ENCODE measurements around the gene SPACA9.
A peak's percentile ranks its signal among the peaks of the same experiment; 100 is the strongest.

Gene SPACA9

DNA sequence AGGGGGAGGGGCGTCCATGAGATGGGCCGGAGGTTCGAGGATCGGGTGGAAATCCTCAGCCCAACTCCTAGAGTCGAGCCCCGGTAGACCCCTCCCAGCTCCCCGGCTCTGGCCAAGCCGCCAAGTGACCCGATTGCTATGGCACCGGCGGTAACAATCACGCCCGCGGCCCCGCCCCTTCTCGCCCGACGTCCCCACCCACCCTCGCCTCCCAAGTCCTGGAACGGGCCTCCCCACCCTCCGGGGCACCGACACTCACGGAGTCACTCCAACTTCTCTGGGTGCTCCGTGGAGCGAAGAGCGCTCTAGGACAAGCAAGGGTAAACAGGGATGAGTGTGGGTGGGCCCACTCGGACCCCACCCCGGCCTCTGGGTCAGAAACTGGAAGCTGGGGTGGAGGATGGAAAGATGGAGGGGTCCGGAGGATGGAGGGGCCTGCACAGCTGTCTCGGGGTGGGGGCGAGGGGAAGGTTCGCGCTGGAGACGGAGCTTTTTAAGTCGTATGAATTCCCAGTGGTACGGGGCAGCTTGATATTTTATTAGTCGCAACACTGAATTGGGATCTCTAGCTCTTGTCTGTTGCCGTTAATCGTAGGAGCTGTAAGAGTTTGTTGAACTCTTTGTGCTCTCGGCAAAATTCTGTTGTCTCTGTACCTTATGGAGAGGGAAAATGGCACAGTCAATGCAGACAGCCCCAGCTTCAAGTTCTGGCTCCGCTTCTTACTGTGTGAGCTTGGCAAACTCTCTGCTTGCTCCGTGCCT lies at the start of gene SPACA9:
Gene SPACA9, plus strand, starts transcription at position 204 of the 762 bp plus-strand sequence. CDS start 5,050 bp downstream, outside the sequence.
- peak; percentile 23 for DNase-seq (ENCODE audit: low read depth)

DNA sequence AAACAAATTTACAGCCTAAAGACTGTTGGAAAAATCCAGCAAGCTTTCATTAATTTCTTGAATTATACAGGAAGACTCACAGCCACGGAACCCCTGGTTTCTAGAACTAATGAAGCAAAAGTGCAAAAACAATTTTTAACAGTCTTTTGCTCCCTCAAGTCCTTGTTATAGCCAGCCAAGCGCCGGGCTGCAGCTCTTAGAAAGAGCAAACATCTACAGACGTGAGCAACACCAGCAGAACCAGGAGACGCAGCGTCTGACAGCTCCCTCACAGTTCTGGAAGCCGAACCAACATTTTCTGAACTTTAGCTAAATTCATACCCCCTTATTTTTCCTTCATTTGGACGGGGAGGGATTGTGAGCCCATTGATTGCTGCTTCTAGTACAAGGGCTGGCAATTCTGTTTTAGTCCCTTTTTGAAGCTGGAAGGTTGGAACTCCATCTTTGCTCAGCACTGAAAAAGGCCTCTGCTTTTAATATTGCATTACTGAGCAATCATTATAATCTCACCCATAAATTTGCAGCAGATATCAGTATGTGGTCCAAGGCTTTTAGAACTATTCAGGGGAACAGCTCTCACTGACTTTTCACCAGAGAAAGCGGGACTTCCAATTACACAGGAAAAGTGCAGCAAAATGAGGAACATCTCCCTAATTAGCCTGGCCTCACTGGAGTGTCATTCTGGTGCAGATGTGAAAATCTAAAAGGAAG lies 46.4 kb upstream of the SPACA9 start:
- DNase-seq (ENCODE audit: low read depth) = no peak

GRCh38 chr9:132833550-132834121 lies 45.1 kb upstream of the SPACA9 start:
- no peak for DNase-seq (ENCODE audit: low read depth)

GRCh38 chr9:132834343-132834742 lies 44.4 kb upstream of the SPACA9 start:
- no peak for DNase-seq (ENCODE audit: low read depth)

DNA sequence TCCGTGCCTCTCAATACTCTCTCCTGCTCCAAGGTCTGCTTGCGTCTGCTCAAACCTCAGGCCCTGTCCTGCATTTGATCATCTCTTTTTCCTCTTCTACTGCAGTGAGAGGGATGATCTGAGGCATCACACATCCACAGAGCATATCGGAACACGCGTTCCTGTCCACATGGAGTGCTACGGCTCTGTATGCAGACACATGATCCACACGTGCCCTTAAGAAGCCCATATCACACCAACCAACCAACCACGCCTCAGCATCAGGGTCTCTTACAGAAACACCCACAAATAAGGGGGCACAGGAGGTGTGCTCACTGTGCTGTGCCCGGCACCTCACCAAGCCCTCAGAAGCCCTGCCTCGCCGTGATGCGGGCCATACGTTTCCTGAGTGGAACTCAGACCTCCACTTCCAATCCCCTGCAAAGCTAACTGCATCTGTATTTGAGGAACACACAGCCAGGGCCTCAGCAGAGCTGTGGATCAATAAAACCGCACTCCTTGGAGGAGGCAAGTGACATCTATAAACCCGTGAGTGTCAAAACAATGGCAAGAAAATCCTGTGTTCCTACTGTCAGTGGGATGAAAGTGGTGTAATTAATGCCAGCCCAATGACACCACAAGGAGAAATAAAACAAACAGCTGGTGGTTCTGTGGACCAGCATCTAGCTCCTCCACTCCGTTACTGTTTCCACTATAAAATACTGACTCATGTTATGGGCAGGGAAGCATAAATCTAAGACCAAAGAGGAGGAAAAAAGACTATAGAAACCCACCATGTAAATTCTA lies 41.0 kb upstream of the SPACA9 start:
- DNase-seq (ENCODE audit: low read depth) = no peak

GRCh38 chr9:132838291-132838690 lies 40.4 kb upstream of the SPACA9 start:
- no peak for DNase-seq (ENCODE audit: low read depth)

GRCh38 chr9:132840980-132841379 lies 37.7 kb upstream of the SPACA9 start:
- no peak for DNase-seq (ENCODE audit: low read depth)

GRCh38 chr9:132842124-132843044 lies 36.3 kb upstream of the SPACA9 start:
- no peak for DNase-seq (ENCODE audit: low read depth)

GRCh38 chr9:132846109-132846917 lies 32.4 kb upstream of the SPACA9 start:
- DNase-seq (ENCODE audit: low read depth) = no peak

DNA sequence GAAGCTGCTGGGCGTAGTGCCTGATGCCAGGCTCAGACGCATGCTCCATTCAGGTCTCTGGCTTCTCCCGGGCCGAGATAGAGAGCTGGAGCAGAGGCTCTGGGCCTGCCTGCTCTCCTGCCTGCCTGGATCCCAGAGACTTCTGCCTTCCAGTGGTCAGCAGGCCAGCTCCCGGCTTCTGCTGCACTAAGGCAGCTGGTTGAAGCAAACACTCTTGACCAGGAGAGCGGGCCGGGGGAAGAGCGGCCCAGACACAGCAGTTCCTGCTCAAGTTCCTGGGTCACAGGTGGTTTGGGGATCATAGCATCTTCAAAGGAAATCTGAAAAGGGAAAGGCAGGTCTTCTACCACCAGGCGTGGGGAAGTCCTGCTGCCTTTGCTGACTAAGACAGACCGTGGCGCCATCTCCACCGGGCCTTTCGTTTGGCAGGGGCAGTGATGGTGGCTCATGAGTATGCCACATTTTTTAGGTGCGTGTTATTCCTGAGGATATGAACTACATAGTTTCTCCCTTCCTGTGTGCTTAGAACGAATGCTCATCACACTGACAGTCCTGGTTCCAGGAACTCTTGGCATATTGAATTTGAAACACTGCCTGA lies 31.7 kb upstream of the SPACA9 start:
- no peak for DNase-seq (ENCODE audit: low read depth)

DNA sequence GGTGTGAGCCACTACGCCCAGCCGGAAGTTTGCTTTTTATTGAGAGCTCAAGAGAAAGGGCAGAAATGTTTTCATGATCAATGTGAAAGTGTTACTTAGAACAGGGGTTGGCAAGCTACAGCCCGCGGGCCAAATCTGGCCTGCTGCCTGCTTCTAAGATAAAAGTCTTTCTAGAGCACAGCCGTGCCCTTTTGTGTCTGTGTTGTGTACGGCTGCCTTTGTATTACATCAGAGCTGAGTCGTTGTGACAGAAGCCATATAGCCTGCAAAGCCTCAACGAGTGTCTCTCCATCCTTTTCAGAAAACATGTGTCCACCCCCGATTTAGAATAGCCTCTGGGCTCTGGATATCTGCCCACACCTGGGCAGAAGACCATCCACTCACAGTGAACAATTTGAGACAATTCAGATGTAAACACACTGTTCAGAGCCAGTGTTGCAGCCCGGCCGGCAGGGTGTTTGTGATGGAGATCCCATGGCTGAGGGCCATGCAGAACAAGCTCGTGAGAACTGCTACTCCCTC lies 29.5 kb upstream of the SPACA9 start:
- DNase-seq (ENCODE audit: low read depth) = no peak

GRCh38 chr9:132853482-132853881 lies 25.2 kb upstream of the SPACA9 start:
- DNase-seq (ENCODE audit: low read depth) = no peak

DNA sequence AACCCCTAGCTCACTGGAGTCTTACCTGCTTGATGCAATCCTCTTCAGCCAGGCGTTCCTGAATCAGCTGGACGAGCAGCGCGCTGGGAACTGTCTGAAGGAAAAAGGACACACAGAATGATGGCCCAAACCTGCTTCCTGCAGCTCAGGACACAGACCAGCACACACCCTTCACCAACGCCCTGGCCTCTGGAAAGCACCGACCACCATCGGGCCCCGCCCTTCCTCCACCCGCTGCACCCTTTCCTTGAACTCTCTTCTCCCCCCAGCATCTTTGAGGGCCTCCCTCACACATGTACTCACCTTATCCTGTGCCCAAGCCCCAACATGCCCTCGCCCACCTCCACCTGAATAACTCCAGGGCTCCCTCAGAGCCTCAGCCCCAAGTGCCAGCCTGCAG lies 23.9 kb upstream of the SPACA9 start:
- no peak for DNase-seq (ENCODE audit: low read depth)

- DNase-seq (ENCODE audit: low read depth) = no peak
These were observed 22.8 kb upstream of the SPACA9 start for GRCh38 chr9:132855904-132856303.

- DNase-seq (ENCODE audit: low read depth) = no peak
These were observed 21.7 kb upstream of the SPACA9 start for GRCh38 chr9:132857031-132857430.

DNA sequence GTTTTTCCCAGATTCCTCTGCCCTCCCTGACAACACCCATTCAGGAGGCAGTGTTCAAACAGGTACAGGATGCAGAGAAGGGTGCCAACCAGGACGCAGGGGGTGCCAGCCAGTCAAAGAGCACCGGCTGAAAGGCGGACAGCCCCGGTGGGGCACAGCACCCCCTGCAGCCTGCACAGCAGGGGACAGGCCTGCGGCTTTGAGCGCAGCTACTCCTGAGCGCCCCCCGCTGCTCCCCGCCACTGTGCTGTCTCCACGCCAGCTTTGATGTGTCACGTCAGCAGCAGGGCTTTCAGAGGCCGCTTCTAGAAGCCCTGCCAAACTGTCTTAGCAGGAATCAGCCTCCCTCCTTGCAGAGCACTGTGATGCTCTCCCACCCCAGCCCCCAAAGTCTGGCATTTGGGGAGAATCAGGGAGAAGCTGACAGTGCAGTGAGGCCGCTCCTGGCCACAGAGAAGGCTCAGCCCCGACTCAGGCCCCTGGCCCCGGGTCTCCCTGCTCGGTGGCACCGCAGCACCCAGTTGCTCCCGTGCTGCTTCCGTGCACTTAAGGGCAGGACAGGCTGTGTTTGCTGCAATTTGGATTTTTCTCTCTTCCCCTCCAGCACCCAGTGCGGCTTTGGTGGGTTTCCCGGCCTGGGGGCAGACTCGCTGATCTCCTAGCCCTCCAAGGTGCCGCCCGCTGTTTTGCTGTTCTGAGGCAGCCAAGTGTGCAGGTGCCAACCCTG lies 20.9 kb upstream of the SPACA9 start:
- no peak for DNase-seq (ENCODE audit: low read depth)

DNA sequence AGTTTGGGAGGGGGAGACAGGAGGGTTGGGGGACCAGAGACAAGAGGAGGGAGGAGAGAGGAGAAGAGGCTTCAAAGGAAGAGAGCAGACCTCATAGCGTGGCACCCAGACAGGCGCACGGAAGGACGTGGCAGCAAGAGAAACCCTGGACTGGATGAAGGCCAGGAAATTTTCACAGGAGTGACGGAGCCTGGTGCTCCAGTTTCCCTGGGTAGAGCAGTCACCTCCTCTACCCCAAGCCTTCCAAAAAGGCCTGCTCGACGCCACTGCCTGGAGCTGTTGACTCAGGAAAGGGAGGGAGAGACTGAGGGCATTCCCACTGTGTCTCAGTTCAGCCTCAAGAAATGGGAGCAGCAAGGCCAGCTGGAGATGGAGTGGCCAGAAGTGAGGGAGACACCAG lies 19.9 kb upstream of the SPACA9 start:
- DNase-seq (ENCODE audit: low read depth) = no peak

- no peak for DNase-seq (ENCODE audit: low read depth)
These were observed 17.0 kb upstream of the SPACA9 start for GRCh38 chr9:132861666-132862065.

DNA sequence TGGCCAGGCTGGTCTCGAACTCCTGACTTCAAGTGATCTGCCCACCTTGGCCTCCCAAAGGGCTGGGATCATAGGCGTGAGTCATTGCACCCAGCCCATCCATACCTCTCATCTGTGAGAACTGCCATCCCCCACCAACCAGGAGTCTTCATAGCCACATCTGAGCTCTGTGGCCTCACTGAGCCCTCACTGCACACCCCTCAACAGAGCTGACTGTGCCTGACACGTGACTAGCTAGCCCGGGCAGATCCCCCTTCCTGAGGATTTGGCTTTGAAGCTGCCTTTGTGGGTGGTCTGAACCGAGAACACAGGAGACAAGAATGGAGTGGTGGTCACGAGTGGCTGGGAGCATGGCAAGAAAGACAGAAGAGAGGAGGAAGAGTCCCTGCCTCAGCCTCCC lies 16.2 kb upstream of the SPACA9 start:
- DNase-seq (ENCODE audit: low read depth) = no peak
